ENCODE results near the gene PADI2. TPM values are rescaled to one million over a fixed set of nuclear protein-coding genes. Genes with fewer than 3 reads are reported as not detected.
A peak's percentile ranks its signal among the peaks of the same experiment; 100 is the strongest.

PADI2 gene
- total RNA-seq, 1 experiment from 2014 or later, result 14.0 TPM

- intact Hi-C loops (cut with micrococcal nuclease; ENCODE audit: unreplicated experiment), result no loop called here
- peak overlapping the region; percentile 11; the same call in 1 of the 2 replicates for H3K4me2 ChIP-seq
- DNase-seq, result no peak
- H4K20me1 ChIP-seq (ENCODE audit: insufficient read depth), result no peaks in the 10 kb centered on the region
- no peak overlapping the region for H3K27ac ChIP-seq
- BruUV-seq (replicated peaks), result no TSS peak
- TF ChIP-seq EZH2 (IDR thresholded peaks at IDR 0.05; ENCODE audit: low read depth) (no peak), CTCF (conservative IDR thresholded peaks at IDR 0.05) (no peak)
- H3F3A ChIP-seq (ENCODE audit: insufficient read depth, low read depth), result peaks cover 11% of the 10 kb centered on the region; the same call in 1 of the 2 replicates
- no peaks in the 10 kb centered on the region for H3K27me3 ChIP-seq (ENCODE audit: insufficient read depth, low read depth)
- no peaks in the 10 kb centered on the region for H3K79me2 ChIP-seq (ENCODE audit: low read depth)
- no peaks in the 10 kb centered on the region for H3K9me3 ChIP-seq (ENCODE audit: insufficient read depth, low read depth)
- POLR2A ChIA-PET (ENCODE audit: unreplicated experiment), result interaction anchor here (0.7 kb wide), 1 partner anchor 35 kb away, joined by 5 read pairs; no protein-coding TSS in a partner anchor
- H3K4me3 ChIP-seq, result no peak overlapping the region
- peaks cover 25% of the 10 kb centered on the region for H3K4me1 ChIP-seq (replicated peaks; ENCODE audit: insufficient read depth)
- H3K9me2 ChIP-seq (ENCODE audit: insufficient read depth), result no peaks in the 10 kb centered on the region
- no peak overlapping the region for H2AFZ ChIP-seq
- no peaks in the 10 kb centered on the region for H3K36me3 ChIP-seq (ENCODE audit: low read depth)
- CTCF ChIA-PET, result interaction anchor here (0.9 kb wide), 1 partner anchor 49 kb away, joined by 3 read pairs; no protein-coding TSS in a partner anchor
Observed at GRCh38 chr1:17163371-17163770, 44.1 kb upstream of the PADI2 start.

- Histone ChIP-seq H3K27me3 (ENCODE audit: insufficient read depth, low read depth) (no peaks in the 10 kb centered on the region), H3F3A (ENCODE audit: insufficient read depth, low read depth) (peaks cover 7% of the 10 kb centered on the region; the same call in 1 of the 2 replicates), H3K4me2 (peak overlapping the region; percentile 11; the same call in 1 of the 2 replicates), H3K4me3 (no peak overlapping the region), H3K9me3 (ENCODE audit: insufficient read depth, low read depth) (no peaks in the 10 kb centered on the region), H4K20me1 (ENCODE audit: insufficient read depth) (no peaks in the 10 kb centered on the region), H2AFZ (no peak overlapping the region), H3K9me2 (ENCODE audit: insufficient read depth) (no peaks in the 10 kb centered on the region), H3K27ac (no peak overlapping the region), H3K4me1 (replicated peaks; ENCODE audit: insufficient read depth) (peaks cover 20% of the 10 kb centered on the region), H3K36me3 (ENCODE audit: low read depth) (no peaks in the 10 kb centered on the region), H3K79me2 (ENCODE audit: low read depth) (no peaks in the 10 kb centered on the region)
- intact Hi-C loops (cut with micrococcal nuclease; ENCODE audit: unreplicated experiment), result no loop called here
- no TSS peak for BruUV-seq (replicated peaks)
- peak; percentile 80 to 85 for DNase-seq
- no peak for TF ChIP-seq CTCF (conservative IDR thresholded peaks at IDR 0.05)
- CTCF ChIA-PET, result interaction anchor here (0.9 kb wide), 1 partner anchor 50 kb away, joined by 3 read pairs; no protein-coding TSS in a partner anchor
- POLR2A ChIA-PET (ENCODE audit: unreplicated experiment), result interaction anchor here (0.7 kb wide), 2 partner anchors 35 to 50 kb away, joined by 5 to 6 read pairs; no protein-coding TSS in a partner anchor
Observed at GRCh38 chr1:17162941-17163340, 43.7 kb upstream of the PADI2 start.

GRCh38 chr1:17161926-17162800 is 42.9 kb upstream of the PADI2 start:
- DNase-seq, result no peak
- ChIA-PET POLR2A (ENCODE audit: unreplicated experiment) (interaction anchor here (0.7 kb wide), 3 partner anchors 34 to 146 kb away, joined by 5 to 6 read pairs (median 5); no protein-coding TSS in a partner anchor), CTCF (interaction anchor here (0.9 kb wide), 1 partner anchor 51 kb away, joined by 3 read pairs; no protein-coding TSS in a partner anchor)
- no TSS peak for BruUV-seq (replicated peaks)
- intact Hi-C loops (cut with micrococcal nuclease; ENCODE audit: unreplicated experiment), result no loop called here
- H3K27ac ChIP-seq, result no peak overlapping the region
- H2AFZ ChIP-seq, result no peak overlapping the region
- no peaks in the 10 kb centered on the region for H3K9me2 ChIP-seq (ENCODE audit: insufficient read depth)
- H4K20me1 ChIP-seq (ENCODE audit: insufficient read depth), result no peaks in the 10 kb centered on the region
- no peaks in the 10 kb centered on the region for H3K79me2 ChIP-seq (ENCODE audit: low read depth)
- no peak for TF ChIP-seq EZH2 (IDR thresholded peaks at IDR 0.05; ENCODE audit: low read depth)
- TF ChIP-seq CTCF (conservative IDR thresholded peaks at IDR 0.05), result no peak
- H3K9me3 ChIP-seq (ENCODE audit: insufficient read depth, low read depth), result no peaks in the 10 kb centered on the region
- H3K4me3 ChIP-seq, result no peak overlapping the region
- peaks cover 13% of the 10 kb centered on the region for H3K4me1 ChIP-seq (replicated peaks; ENCODE audit: insufficient read depth)
- no peak overlapping the region for H3K4me2 ChIP-seq
- H3F3A ChIP-seq (ENCODE audit: insufficient read depth, low read depth), result no peaks in the 10 kb centered on the region
- no peaks in the 10 kb centered on the region for H3K27me3 ChIP-seq (ENCODE audit: insufficient read depth, low read depth)
- H3K36me3 ChIP-seq (ENCODE audit: low read depth), result no peaks in the 10 kb centered on the region

Measured in PC-9 (cell line).